Frontal cortex (tissue), 4 donors: ENCODE results near the gene CHIC1. TPM values are rescaled to one million over a fixed set of nuclear protein-coding genes. Genes with fewer than 3 reads are reported as not detected.
"Not testable (repeated sequence)": the region's sequence is repeated elsewhere in the genome, so short reads cannot be mapped to it uniquely, and the experiment has no call there.

ENCODE experiments used
- DNase-seq, 2 donors: peaks; one replicate each; pipeline ENCODE4 v3.0.0; 2012; ENCODE audit warnings: low spot score in 2 of 2
- FAIRE-seq: peaks from 2 replicates; lab custom pipeline; 2012; peaks lifted over from hg19 to GRCh38; lab: Jason Lieb, UNC
- total RNA-seq: library from RNA; depleted of rRNA; stranded (reverse); fragments of >200 nt; gene quantifications from one replicate; pipeline ENCODE4 v1.2.3, GENCODE V29; 2014
- donor health status: control.
- donor health status: control.
- donor health status: control.

Gene CHIC1
- total RNA-seq, 1 donor from 2014 or later = 17.5 TPM

DNA sequence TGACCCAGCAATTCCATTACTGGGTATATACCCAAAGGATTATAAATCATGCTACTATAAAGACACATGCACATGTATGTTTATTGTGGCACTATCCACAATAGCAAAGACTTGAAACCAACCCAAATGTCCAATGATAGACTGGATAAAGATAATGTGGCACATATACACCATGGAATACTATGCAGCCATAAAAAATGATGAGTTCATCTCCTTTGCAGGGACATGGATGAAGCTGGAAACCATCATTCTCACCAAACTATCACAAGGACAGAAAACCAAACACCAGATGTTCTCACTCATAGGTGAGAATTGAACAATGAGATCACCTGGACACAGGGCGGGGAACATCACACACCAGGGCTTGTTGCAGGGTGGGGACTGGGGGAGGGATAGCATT is 144.0 kb downstream of the CHIC1 start:
- not testable (repeated sequence) for FAIRE-seq

DNA sequence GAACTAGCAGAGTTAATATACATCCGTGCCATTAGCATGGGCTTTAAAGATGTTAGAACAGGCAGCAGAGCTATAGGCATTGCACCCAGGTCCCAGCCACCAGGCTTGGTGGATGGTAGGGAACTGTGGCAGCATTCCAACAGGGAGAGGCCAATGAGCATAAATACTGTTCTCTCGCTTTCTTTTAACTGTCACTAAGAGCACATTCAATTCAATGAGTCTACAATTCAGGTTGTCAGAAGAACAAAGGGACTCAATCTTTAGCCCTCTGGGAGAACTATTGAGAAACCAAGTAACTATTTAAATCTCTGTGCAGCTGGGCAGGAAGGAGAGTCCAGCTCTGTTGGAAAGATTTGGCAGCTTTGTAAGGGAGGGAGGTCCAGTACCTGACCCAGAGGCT is 165.6 kb downstream of the CHIC1 start:
- no peak for FAIRE-seq
- DNase-seq = no peak

More for the DNA sequence above, 144.0 kb downstream of the CHIC1 start:
- DNase-seq = not testable (repeated sequence)

Other genes with a start within 250 kb of the CHIC1 start
- gene CDX4, start 116.1 kb upstream of the CHIC1 start, total RNA-seq = not detected